SH-SY5Y (cell line): ENCODE data around the gene C21orf91.

ENCODE experiments used
- GATA2 ChIP-seq: IDR thresholded peaks from 2 replicates; pipeline ENCODE4 v1.6.1; 2011; ENCODE audit warnings: mild to moderate bottlenecking, low read depth, low read length
- GATA3 ChIP-seq: IDR thresholded peaks from 2 replicates; pipeline ENCODE4 v1.6.1; 2011; ENCODE audit warnings: low read depth, mild to moderate bottlenecking, low read length, moderate library complexity

Gene C21orf91

GRCh38 chr21:17779496-17779895 lies 39.7 kb downstream of the C21orf91 start:
- TF ChIP-seq GATA3 (no peak), GATA2 (no peak)

GRCh38 chr21:17777072-17777765 lies 41.9 kb downstream of the C21orf91 start:
- TF ChIP-seq GATA2 (no peak), GATA3 (no peak)

GRCh38 chr21:17775431-17776126 lies 43.6 kb downstream of the C21orf91 start:
- no peak for TF ChIP-seq GATA2
- TF ChIP-seq GATA3 = no peak

- no peak for TF ChIP-seq GATA2
- no peak for TF ChIP-seq GATA3
Observed at GRCh38 chr21:17769447-17769845, 49.7 kb downstream of the C21orf91 start.

GRCh38 chr21:17768840-17769446 lies 50.2 kb downstream of the C21orf91 start:
- TF ChIP-seq GATA3 = no peak
- no peak for TF ChIP-seq GATA2

GRCh38 chr21:17765207-17765606 lies 53.9 kb downstream of the C21orf91 start:
- TF ChIP-seq GATA2 (no peak), GATA3 (no peak)

- no peak for TF ChIP-seq GATA2
- TF ChIP-seq GATA3 = no peak
Observed at GRCh38 chr21:17763288-17764037, 55.7 kb downstream of the C21orf91 start.

GRCh38 chr21:17759511-17760178 lies 59.5 kb downstream of the C21orf91 start:
- no peak for TF ChIP-seq GATA3
- no peak for TF ChIP-seq GATA2

GRCh38 chr21:17758683-17759082 lies 60.5 kb downstream of the C21orf91 start:
- TF ChIP-seq GATA2 = no peak
- TF ChIP-seq GATA3 = no peak

- TF ChIP-seq GATA2 = no peak
- no peak for TF ChIP-seq GATA3
Observed at GRCh38 chr21:17757671-17758070, 61.5 kb downstream of the C21orf91 start.

- no peak for TF ChIP-seq GATA2
Observed at GRCh38 chr21:17753736-17754135, 65.4 kb downstream of the C21orf91 start.

- TF ChIP-seq GATA3 = no peak
- TF ChIP-seq GATA2 = no peak
Observed at GRCh38 chr21:17752171-17752570, 67.0 kb downstream of the C21orf91 start.

GRCh38 chr21:17746920-17747319 lies 72.2 kb downstream of the C21orf91 start:
- TF ChIP-seq GATA2 = no peak
- TF ChIP-seq GATA3 = no peak

GRCh38 chr21:17745086-17745485 lies 74.1 kb downstream of the C21orf91 start:
- no peak for TF ChIP-seq GATA2
- no peak for TF ChIP-seq GATA3
